A673 (cell line): ENCODE measurements around the gene BACH2. TPM values are rescaled to one million over a fixed set of nuclear protein-coding genes. Genes with fewer than 3 reads are reported as not detected.

ENCODE experiments used
- BruUV-seq: library from RNA; stranded (reverse); fragments of 400-500 nt; replicated peaks from 2 replicates; lab custom pipeline; 2021; lab: Mats Ljungman, UMichigan
- CTCF ChIA-PET: fragments of 300-600 bp; sonication (Branson Sonifier 250); formaldehyde crosslinking; loops from one replicate; lab custom pipeline; 2022; ENCODE audit warnings: antibody characterized with exemption; lab: Charles Lee
- POLR2A ChIA-PET: fragments of 300-600 bp; sonication (Branson Sonifier 250); formaldehyde crosslinking; loops from one replicate; lab custom pipeline; 2022; ENCODE audit warnings: antibody characterized with exemption; ENCODE audit not compliant: low non-redundant PET; lab: Charles Lee
- DNase-seq: peaks from one replicate; pipeline ENCODE4 v3.0.0-alpha.2; 2015; ENCODE audit warnings: low spot score
- H3K27ac ChIP-seq: fragments of 200-600 bp; sonication (generic); 2 replicates; pipeline ENCODE4 v1.5.1; 2016; ENCODE audit warnings: mixed run types, low read depth, mild to moderate bottlenecking, mixed read lengths, antibody characterized with exemption, low read length; ENCODE audit not compliant: poor library complexity, severe bottlenecking
- H3K27me3 ChIP-seq: fragments of 200-600 bp; sonication (generic); replicated peaks from 2 replicates; pipeline ENCODE4 v1.6.1; 2017; ENCODE audit warnings: mixed run types, low read depth, mild to moderate bottlenecking, mixed read lengths, antibody characterized with exemption, low read length; ENCODE audit not compliant: insufficient read depth, poor library complexity
- H3K36me3 ChIP-seq: fragments of 200-600 bp; sonication (generic); 2 replicates; pipeline ENCODE4 v1.6.1; 2016; ENCODE audit warnings: mixed run types, mild to moderate bottlenecking, mixed read lengths, antibody characterized with exemption, low read length; ENCODE audit not compliant: insufficient read depth, poor library complexity, severe bottlenecking
- H3K4me1 ChIP-seq: fragments of 200-600 bp; sonication (generic); 2 replicates; pipeline ENCODE4 v1.6.1; 2017; ENCODE audit warnings: mixed run types, mild to moderate bottlenecking, mixed read lengths, antibody characterized with exemption, low read length; ENCODE audit not compliant: insufficient read depth, poor library complexity, severe bottlenecking
- H3K4me3 ChIP-seq: fragments of 200-600 bp; sonication (generic); 2 replicates; pipeline ENCODE4 v1.5.1; 2016; ENCODE audit warnings: low read depth, mixed run types, mild to moderate bottlenecking, mixed read lengths, low read length; ENCODE audit not compliant: poor library complexity, severe bottlenecking
- H3K9me3 ChIP-seq: fragments of 200-600 bp; sonication (generic); 2 replicates; pipeline ENCODE4 v1.6.1; 2016; ENCODE audit warnings: mixed run types, low read depth, mild to moderate bottlenecking, mixed read lengths, antibody characterized with exemption, low read length; ENCODE audit not compliant: poor library complexity, severe bottlenecking
- CTCF ChIP-seq: fragments of 300-800, 200-600 bp; sonication (generic); conservative IDR thresholded peaks from 2 replicates; pipeline ENCODE4 v1.5.1; 2017; ENCODE audit warnings: low read depth, mild to moderate bottlenecking, antibody characterized with exemption, low read length, moderate library complexity, mixed read lengths
- EZH2 ChIP-seq: fragments of 200-600 bp; sonication (generic); IDR thresholded peaks from 2 replicates; pipeline ENCODE4 v1.6.1; 2017; ENCODE audit warnings: borderline replicate concordance, low read depth, mild to moderate bottlenecking, mixed read lengths, antibody characterized with exemption, low read length; ENCODE audit not compliant: poor library complexity, severe bottlenecking
- intact Hi-C: fragments of 100-400 bp; cut with micrococcal nuclease; formaldehyde crosslinking; loops from one replicate; pipeline ENCODE4 v1.10.0; 2022; ENCODE audit not compliant: unreplicated experiment
- total RNA-seq: library from RNA; stranded (reverse); gene quantifications from 2 replicates; pipeline ENCODE4 v1.2.3, GENCODE V29; 2021

BACH2 gene
- total RNA-seq, 1 experiment from 2014 or later = 0.37 TPM

DNA sequence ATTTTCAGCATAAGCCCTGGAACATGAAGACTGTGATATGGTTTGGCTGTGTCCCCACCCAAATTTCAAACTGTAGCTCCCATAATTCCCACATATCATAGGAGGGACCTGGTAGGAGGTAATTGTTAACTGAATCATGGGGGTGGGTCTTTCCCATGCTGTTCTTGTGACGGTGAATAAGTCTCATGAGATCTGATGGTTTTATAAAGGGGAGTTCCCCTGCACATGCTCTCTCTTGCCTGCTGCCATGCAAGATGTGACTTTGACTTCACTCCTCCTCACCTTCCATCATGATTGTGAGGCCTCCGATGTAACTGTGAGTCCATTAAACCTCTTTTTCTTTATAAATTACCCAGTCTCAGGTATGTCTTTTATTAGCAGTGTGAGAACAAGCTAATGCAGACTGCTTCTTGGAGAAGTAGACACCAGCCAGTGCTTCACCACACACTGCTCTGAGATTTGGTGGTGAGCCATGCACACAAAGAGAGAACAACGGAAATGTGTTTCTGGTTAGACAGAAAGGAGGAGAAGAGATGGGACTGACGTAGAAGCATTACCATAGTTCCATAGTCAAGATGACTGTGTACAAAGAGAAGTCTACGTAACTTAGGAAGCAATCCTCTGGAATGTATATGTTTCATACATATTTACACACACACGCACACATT, 97.8 kb downstream of the BACH2 start:
- no peak for DNase-seq
- Histone ChIP-seq H3K9me3 (no peaks in the 10 kb centered on the region), H3K36me3 (no peaks in the 10 kb centered on the region), H3K27me3 (no peaks in the 10 kb centered on the region), H3K4me1 (no peaks in the 10 kb centered on the region), H3K4me3 (no peak overlapping the region), H3K27ac (no peak overlapping the region)
- ChIA-PET CTCF (no interaction called here), POLR2A (no interaction called here)
- no TSS peak for BruUV-seq
- TF ChIP-seq EZH2 (no peak), CTCF (no peak)
- intact Hi-C loops = no loop called here

DNA sequence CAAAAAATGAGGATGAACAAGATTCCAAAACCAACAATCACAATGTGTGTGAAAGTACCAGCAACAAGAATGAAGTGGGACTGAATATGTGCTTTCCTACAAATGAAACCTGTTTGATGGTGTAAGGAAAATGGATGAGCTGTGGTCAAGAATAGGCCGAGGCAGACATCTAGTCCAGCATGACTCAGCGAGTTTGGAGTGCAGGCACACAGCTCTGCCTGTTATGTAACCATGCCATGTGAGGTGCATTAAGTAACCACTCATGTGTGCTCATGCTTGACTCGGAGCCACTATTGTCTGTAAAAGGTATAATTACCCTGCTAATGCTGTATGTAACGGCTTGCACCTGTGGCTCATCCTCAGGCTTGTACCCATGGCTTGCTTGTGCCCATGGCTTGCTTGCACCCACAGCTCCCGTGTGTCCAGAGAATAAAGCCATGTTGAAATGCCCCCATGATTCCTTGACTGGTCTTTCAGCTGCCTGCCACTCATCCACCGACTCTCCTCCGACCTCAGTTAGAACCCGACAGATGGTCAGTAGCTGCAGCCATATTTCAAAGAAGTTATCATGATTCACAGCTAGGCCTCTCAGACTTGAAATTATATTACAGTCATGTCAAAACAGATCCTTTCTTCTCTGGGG, 98.7 kb downstream of the BACH2 start:
- Histone ChIP-seq H3K27ac (no peak overlapping the region), H3K4me1 (no peaks in the 10 kb centered on the region), H3K9me3 (no peaks in the 10 kb centered on the region), H3K36me3 (no peaks in the 10 kb centered on the region), H3K4me3 (no peak overlapping the region), H3K27me3 (no peaks in the 10 kb centered on the region)
- intact Hi-C loops = no loop called here
- CTCF ChIA-PET = no interaction called here
- POLR2A ChIA-PET = no interaction called here
- TF ChIP-seq CTCF = no peak
- no peak for TF ChIP-seq EZH2
- DNase-seq = no peak
- no TSS peak for BruUV-seq

DNA sequence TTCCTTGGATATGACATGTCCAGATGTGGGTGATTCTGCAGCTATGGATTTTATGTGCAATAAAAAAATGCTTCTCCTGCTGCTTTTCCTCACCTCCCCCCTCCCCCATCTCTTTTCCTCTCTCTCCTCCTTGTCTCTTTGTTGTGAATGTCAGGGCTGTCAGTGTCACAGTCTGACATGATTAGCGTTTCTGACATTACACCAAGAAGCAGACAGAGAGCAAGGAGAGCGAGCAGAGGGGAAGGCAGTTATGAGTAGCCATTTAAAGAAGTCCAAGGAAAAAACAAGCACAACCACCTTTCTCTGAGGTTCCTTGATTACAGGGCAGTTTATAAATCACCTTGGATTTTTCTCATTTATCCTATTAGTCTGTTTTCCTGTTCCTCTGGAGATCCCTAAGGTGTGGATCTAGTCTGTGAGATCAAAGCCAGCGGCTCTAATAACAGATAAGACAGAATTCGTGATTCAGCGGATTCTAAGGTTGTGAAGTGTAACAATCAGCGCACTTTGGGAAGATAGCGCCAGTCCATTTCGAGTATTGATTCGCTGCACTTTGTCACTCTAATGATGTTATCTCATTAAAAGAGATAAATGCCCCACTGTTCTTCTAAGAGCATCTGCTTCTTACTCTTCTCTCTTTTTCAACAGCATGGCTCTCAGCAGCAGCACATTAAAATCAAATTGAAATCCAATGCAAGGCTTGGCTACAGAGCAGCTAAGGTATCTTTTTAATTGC, 101.4 kb downstream of the BACH2 start:
- H3K27me3 ChIP-seq = no peaks in the 10 kb centered on the region
- POLR2A ChIA-PET = no interaction called here

More for the DNA sequence above, 101.4 kb downstream of the BACH2 start:
- no TSS peak for BruUV-seq
- Histone ChIP-seq H3K9me3 (no peaks in the 10 kb centered on the region), H3K4me1 (no peaks in the 10 kb centered on the region), H3K4me3 (no peak overlapping the region), H3K27ac (no peak overlapping the region), H3K36me3 (no peaks in the 10 kb centered on the region)
- TF ChIP-seq EZH2 (no peak), CTCF (no peak)
- intact Hi-C loops = no loop called here
- CTCF ChIA-PET = no interaction called here
- no peak for DNase-seq
